Measurements from ENCODE around the gene RPTOR. TPM values are rescaled to one million over a fixed set of nuclear protein-coding genes. Genes with fewer than 3 reads are reported as not detected.

The RPTOR gene
- total RNA-seq, 4 donors from 2014 or later = 47.6 to 56.9 (median 55.4) TPM

DNA sequence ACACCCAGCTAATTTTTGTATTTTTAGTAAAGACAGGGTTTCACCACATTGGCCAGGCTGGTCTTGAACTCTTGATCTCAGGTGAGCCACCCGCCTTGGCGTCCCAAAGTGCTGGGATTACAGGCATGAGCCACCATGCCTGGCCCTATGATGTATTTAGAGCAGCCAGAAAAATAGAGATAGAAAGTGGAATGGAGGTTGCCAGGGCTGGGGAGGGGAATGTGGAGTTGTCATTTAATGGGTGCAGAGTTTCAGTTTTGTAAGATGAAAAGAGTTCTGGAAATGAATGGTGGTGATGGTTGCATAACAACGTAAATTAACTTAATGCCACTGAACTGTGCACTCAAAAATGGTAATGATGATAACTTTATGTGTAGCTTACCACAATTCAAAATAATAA is 36.7 kb upstream of the RPTOR start:
- no peak overlapping the region for H3K27ac ChIP-seq
- intact Hi-C loops (cut with DNase I; ENCODE audit: low total_unique reads) (no loop called here), in situ Hi-C loops (cut with MboI; ENCODE audit: low sequenced_read_pairs in 4 of 4) (no loop called here)
- no peak overlapping the region for H3K4me3 ChIP-seq
- H3K36me3 ChIP-seq = no peaks in the 10 kb centered on the region
- ATAC-seq (no peak), DNase-seq (no peak)
- H3K27me3 ChIP-seq = peaks cover 2 to 13% (median 5%) of the 10 kb centered on the region in 3 donors
- no peaks in the 10 kb centered on the region for H3K9me3 ChIP-seq
- TF ChIP-seq POLR2A (IDR thresholded peaks at IDR 0.05) = no peak
- TF ChIP-seq, protein P1, sequence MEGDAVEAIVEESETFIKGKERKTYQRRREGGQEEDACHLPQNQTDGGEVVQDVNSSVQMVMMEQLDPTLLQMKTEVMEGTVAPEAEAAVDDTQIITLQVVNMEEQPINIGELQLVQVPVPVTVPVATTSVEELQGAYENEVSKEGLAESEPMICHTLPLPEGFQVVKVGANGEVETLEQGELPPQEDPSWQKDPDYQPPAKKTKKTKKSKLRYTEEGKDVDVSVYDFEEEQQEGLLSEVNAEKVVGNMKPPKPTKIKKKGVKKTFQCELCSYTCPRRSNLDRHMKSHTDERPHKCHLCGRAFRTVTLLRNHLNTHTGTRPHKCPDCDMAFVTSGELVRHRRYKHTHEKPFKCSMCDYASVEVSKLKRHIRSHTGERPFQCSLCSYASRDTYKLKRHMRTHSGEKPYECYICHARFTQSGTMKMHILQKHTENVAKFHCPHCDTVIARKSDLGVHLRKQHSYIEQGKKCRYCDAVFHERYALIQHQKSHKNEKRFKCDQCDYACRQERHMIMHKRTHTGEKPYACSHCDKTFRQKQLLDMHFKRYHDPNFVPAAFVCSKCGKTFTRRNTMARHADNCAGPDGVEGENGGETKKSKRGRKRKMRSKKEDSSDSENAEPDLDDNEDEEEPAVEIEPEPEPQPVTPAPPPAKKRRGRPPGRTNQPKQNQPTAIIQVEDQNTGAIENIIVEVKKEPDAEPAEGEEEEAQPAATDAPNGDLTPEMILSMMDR (IDR thresholded peaks at IDR 0.05 in 4 of 5, conservative IDR thresholded peaks at IDR 0.05 in 1 of 5) = no peak
- no peaks in the 10 kb centered on the region for H3K4me1 ChIP-seq

GRCh38 chr17:80509311-80509710 is 35.3 kb upstream of the RPTOR start:
- Histone ChIP-seq H3K27ac (no peak overlapping the region), H3K27me3 (peaks cover 2 to 13% (median 5%) of the 10 kb centered on the region in 3 donors), H3K9me3 (no peaks in the 10 kb centered on the region), H3K4me3 (no peak overlapping the region), H3K4me1 (no peaks in the 10 kb centered on the region), H3K36me3 (no peaks in the 10 kb centered on the region)
- intact Hi-C loops (cut with DNase I; ENCODE audit: low total_unique reads) (no loop called here), in situ Hi-C loops (cut with MboI; ENCODE audit: low sequenced_read_pairs in 4 of 4) (no loop called here)
- TF ChIP-seq POLR2A (IDR thresholded peaks at IDR 0.05) = no peak
- TF ChIP-seq, protein P1 (IDR thresholded peaks at IDR 0.05 in 4 of 5, conservative IDR thresholded peaks at IDR 0.05 in 1 of 5) = no peak
- DNase-seq = no peak
- no peak for ATAC-seq

DNA sequence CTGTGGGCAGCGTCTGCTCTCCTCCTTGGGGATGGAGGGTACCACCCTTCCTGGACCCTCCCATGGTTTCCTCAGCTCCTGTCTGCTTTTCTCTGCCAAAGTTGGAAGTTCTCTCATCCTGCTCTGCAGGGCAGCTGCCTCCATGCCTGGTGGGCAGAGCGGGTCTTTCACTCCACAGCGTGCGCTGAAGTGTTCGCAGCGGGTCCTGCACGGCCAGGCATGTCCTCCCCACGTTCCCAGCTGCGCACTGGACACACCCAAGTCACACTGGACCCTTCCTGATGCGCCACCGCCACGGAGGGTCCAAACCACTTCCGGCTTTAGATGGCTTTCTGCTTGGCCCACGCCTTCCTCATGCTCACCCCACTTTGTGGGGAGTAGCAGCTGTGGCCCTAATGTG is 34.5 kb upstream of the RPTOR start:
- Histone ChIP-seq H3K4me3 (no peak overlapping the region), H3K27ac (no peak overlapping the region), H3K4me1 (no peaks in the 10 kb centered on the region), H3K9me3 (no peaks in the 10 kb centered on the region), H3K36me3 (no peaks in the 10 kb centered on the region), H3K27me3 (peaks cover 2 to 13% (median 5%) of the 10 kb centered on the region in 3 donors)
- DNase-seq (no peak), ATAC-seq (no peak)
- TF ChIP-seq, protein P1 (IDR thresholded peaks at IDR 0.05 in 4 of 5, conservative IDR thresholded peaks at IDR 0.05 in 1 of 5) = no peak
- no peak for TF ChIP-seq POLR2A (IDR thresholded peaks at IDR 0.05)
- intact Hi-C loops (cut with DNase I; ENCODE audit: low total_unique reads) (no loop called here), in situ Hi-C loops (cut with MboI; ENCODE audit: low sequenced_read_pairs in 4 of 4) (no loop called here)

GRCh38 chr17:80510772-80511171 is 33.9 kb upstream of the RPTOR start:
- Histone ChIP-seq H3K4me3 (no peak overlapping the region), H3K27ac (no peak overlapping the region), H3K27me3 (peaks cover 2 to 13% (median 5%) of the 10 kb centered on the region in 3 donors), H3K4me1 (no peaks in the 10 kb centered on the region), H3K9me3 (no peaks in the 10 kb centered on the region), H3K36me3 (no peaks in the 10 kb centered on the region)
- intact Hi-C loops (cut with DNase I; ENCODE audit: low total_unique reads) = no loop called here
- in situ Hi-C loops (cut with MboI; ENCODE audit: low sequenced_read_pairs in 4 of 4) = no loop called here
- TF ChIP-seq, protein P1 (IDR thresholded peaks at IDR 0.05 in 4 of 5, conservative IDR thresholded peaks at IDR 0.05 in 1 of 5) = no peak
- TF ChIP-seq POLR2A (IDR thresholded peaks at IDR 0.05) = no peak
- no peak for ATAC-seq
- DNase-seq = no peak

Measured in gastrocnemius medialis (tissue), 4 donors.